Uterus (tissue), 2 donors: ENCODE measurements around the gene PCED1B.
"Not testable (repeated sequence)": the region's sequence is repeated elsewhere in the genome, so short reads cannot be mapped to it uniquely, and the experiment has no call there.

Experiments
- POLR2A ChIP-seq, 2 donors: fragments of 450-650 bp; IDR thresholded peaks; one replicate each; pipeline ENCODE4 v1.6.1; 2016; ENCODE audit warnings: antibody characterized with exemption in 2 of 2, mild to moderate bottlenecking in 1 of 2, moderate library complexity in 1 of 2
- TF ChIP-seq, protein P1 (sequence below), 4 experiments: fragments of 200-600 bp in 2 of 4; fragments of 450-650 bp in 2 of 4; sonication (generic) in 2 of 4; IDR thresholded peaks; one replicate each; pipeline ENCODE4 v1.5.1; 2016 to 2019; ENCODE audit warnings: antibody characterized with exemption in 4 of 4, mild to moderate bottlenecking in 2 of 4, moderate library complexity in 1 of 4

DNA sequence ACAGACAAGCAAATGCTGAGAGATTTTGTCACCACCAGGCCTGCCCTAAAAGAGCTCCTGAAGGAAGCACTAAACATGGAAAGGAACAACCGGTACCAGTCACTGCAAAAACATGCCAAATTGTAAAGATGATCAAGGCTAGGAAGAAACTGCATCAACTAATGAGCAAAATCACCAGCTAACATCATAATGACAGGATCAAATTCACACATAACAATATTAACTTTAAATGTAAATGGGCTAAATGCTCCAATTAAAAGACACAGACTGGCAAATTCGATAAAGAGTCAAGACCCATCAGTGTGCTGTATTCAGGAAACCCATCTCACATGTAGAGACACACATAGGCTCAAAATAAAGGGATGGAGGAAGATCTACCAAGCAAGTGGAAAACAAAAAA is 20.8 kb upstream of the PCED1B start:
- TF ChIP-seq, protein P1, sequence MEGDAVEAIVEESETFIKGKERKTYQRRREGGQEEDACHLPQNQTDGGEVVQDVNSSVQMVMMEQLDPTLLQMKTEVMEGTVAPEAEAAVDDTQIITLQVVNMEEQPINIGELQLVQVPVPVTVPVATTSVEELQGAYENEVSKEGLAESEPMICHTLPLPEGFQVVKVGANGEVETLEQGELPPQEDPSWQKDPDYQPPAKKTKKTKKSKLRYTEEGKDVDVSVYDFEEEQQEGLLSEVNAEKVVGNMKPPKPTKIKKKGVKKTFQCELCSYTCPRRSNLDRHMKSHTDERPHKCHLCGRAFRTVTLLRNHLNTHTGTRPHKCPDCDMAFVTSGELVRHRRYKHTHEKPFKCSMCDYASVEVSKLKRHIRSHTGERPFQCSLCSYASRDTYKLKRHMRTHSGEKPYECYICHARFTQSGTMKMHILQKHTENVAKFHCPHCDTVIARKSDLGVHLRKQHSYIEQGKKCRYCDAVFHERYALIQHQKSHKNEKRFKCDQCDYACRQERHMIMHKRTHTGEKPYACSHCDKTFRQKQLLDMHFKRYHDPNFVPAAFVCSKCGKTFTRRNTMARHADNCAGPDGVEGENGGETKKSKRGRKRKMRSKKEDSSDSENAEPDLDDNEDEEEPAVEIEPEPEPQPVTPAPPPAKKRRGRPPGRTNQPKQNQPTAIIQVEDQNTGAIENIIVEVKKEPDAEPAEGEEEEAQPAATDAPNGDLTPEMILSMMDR (IDR thresholded peaks at IDR 0.05): not testable (repeated sequence)
- not testable (repeated sequence) for TF ChIP-seq POLR2A (IDR thresholded peaks at IDR 0.05)
